A375 (cell line): ENCODE measurements around the gene LMOD3. TPM values are rescaled to one million over a fixed set of nuclear protein-coding genes. Genes with fewer than 3 reads are reported as not detected.

Experiments
- total RNA-seq: library from RNA; depleted of rRNA; stranded (reverse); fragments of >200 nt; shearing (Covaris generic); gene quantifications from 2 replicates; pipeline ENCODE4 v1.2.3, GENCODE V29; 2014; rRNA removed

The LMOD3 gene
- 0.04 TPM in 1 of 2 replicates, not detected in the other for total RNA-seq

DNA sequence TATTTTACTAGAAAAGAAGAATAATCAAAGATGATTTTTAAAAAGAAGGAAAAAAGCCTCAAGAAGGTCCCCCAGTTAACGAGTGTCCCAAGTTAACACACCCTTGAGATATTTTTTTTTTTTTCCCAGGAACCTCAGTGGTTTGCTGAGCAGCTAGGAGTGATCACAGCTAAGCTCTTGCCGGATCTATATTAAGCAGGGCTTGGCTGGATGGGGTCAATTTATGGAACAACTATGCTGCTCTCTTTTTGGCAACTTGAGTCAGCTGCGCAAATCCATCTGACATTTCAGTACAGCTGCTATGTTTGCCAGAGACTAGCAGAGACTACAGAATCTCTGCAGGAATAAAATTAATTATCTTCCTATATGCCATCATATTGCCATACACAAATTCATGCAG is at the start of gene LMOD3:
Gene LMOD3, minus strand, starts transcription at position 193 of the 400 bp plus-strand sequence. CDS start 209 bp downstream, outside the sequence.

DNA sequence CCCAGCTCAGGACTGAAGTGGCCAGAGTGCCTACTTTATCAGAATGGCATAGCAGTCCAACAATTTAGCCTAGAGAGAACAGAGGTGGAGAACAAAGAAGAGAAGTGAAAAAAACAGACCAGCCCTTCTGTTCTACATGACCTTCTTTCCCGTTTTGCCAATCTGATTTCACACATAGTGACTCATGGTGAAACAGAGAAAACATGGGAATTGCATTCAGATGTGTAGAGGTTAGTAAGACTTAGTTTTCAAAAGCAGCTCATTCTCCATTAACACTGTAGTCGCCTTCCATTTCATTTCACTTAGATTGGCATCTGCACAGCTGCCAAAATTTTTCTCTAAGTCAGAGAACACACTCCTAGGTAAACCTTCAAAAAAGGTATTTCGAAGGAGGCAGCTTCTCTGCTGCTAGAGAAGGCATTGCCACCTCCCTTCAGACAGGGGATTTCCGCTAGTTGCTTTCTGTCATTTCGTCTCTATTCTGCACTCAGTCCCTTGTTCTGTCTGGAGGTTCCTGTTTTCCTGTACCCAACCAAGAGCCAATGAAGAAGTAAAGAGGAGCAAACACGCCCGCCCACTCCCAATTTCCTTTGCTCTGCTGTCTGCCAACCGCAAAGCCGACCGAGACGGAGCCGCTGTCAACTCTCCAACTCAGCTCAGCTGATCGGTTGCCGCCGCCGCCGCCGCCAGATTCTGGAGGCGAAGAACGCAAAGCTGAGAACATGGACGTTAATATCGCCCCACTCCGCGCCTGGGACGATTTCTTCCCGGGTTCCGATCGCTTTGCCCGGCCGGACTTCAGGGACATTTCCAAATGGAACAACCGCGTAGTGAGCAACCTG is 37.8 kb downstream of the LMOD3 start, which contains the start of gene ARL6IP5:
Gene ARL6IP5, plus strand, starts transcription at position 612 of the 842 bp plus-strand sequence. Its CDS starts 111 bp downstream, at position 723.

DNA sequence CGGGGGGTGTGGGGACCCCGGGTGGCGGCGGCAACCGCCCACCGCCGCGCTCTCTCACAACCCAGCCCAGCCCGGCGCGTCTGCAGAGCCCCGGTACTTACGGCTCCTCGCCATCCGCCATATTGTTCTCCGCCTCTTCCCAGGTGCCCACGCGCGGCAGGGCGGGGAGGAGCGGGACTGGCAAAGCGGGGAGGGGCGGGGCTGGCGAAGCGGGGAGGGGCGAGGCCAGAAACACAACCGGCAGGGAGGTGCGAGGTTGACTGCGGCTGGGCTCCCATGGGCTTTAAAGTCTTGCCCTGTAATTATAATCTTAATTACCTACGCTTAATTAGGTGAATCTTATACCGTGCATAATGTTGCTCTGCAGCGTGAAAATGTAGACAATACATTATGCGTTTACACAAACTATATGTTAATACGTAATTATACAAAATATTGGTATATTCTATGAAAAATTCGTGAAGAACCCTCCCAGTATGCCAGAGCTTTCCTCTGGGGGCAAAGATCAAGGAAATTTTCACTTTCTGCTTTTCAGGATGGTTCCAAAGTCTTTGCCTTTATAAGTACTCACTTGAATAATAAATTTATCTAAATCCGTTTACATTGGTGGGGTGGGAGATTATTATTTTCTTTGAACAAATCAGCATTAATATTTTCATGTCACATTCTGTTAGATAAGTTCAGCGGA is 42.0 kb downstream of the LMOD3 start, which contains the start of gene UBA3:
Gene UBA3, minus strand, starts transcription at position 133 of the 688 bp plus-strand sequence. Its CDS starts 12 bp downstream, at position 121.

Other genes with a start within 250 kb of the LMOD3 start
- gene TAFA4, start 190.0 kb downstream of the LMOD3 start, total RNA-seq, result not detected in 2 replicates
- gene EOGT, start 108.9 kb downstream of the LMOD3 start, total RNA-seq, result 18.6 and 24.4 TPM in 2 replicates
- 17.9 and 28.1 TPM in 2 replicates for gene TMF1, start 70.3 kb downstream of the LMOD3 start, total RNA-seq
- 44.9 and 50.9 TPM in 2 replicates for gene UBA3, start 42.2 kb downstream of the LMOD3 start, total RNA-seq
- gene ARL6IP5, start 37.7 kb downstream of the LMOD3 start, total RNA-seq, result 35.1 and 37.7 TPM in 2 replicates